Activated naive CD4-positive, alpha-beta T cell treated with Interleukin-2 at 50 U/mL for 16 hours (primary cell): ENCODE data around the gene GALK1.

ENCODE experiments used
- DNase-seq: peaks from one replicate; pipeline ENCODE4 v3.0.0-alpha.2; 2020

Gene GALK1

GRCh38 chr17:75748706-75749105 lies 16.3 kb downstream of the GALK1 start:
- no peak for DNase-seq

GRCh38 chr17:75743625-75744206 lies 21.3 kb downstream of the GALK1 start:
- no peak for DNase-seq

DNA sequence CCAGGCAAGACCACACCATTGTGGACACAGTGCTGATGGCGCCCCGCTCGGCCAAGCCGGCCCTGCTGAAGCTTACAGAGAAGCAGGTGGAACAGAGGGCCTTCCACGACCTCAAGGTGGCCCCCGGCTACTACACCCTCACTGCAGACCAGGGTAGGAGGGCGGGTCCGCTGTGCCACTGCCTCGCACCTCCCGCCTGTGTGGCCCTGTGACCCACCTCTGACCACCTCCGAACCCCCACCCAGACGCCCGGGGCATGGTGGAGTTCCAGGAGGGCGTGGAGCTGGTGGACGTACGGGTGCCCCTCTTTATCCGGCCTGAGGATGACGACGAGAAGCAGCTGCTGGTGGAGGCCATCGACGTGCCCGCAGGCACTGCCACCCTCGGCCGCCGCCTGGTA lies 22.7 kb downstream of the GALK1 start:
- no peak for DNase-seq

DNA sequence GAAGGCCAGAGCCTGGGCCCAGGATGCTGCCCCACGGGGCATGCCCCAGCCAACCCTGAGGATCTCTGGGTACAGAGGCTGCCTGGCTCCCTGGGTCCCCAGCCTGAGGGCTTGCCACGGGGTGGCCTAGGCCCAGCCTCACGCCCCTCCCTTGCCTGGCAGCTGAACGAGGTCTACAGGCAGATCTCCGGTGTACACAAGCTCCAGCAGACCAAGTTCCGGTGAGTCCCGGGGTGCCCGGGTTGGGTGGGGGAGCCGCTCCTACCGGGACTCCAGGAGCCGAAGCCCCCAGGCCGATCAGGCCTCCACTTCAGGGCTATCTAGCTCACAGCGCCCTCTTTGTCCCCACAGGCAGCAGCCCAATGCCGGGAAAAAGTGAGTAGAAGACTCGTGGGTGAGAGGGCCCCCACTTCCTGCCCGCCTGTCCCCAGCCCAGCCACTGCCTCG lies 24.3 kb downstream of the GALK1 start:
- DNase-seq, result no peak

DNA sequence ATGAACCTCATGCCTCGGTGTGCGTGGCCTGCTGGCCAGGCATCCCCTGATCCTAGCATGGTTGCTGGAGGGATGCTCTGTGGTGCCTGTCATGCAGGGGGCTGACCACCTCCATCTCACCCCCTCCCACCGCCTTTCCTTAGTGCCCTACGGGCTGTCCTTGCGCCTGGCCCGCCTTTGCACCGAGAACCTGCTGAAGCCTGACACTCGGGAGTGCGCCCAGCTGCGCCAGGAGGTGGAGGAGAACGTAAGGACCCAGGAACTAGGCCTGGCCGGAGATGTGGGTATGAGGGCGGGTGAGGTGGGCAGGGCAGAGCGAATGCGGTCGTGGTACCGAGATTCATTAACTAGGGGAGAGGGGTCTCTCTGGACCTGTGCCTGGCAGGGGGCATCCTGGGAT lies 24.8 kb downstream of the GALK1 start:
- DNase-seq, result no peak

- DNase-seq, result no peak
Measured at GRCh38 chr17:75739801-75740200, 25.2 kb downstream of the GALK1 start.

- DNase-seq, result no peak
Measured at GRCh38 chr17:75739174-75739573, 25.8 kb downstream of the GALK1 start.

- no peak for DNase-seq
Measured at GRCh38 chr17:75738218-75738802, 26.7 kb downstream of the GALK1 start.

DNA sequence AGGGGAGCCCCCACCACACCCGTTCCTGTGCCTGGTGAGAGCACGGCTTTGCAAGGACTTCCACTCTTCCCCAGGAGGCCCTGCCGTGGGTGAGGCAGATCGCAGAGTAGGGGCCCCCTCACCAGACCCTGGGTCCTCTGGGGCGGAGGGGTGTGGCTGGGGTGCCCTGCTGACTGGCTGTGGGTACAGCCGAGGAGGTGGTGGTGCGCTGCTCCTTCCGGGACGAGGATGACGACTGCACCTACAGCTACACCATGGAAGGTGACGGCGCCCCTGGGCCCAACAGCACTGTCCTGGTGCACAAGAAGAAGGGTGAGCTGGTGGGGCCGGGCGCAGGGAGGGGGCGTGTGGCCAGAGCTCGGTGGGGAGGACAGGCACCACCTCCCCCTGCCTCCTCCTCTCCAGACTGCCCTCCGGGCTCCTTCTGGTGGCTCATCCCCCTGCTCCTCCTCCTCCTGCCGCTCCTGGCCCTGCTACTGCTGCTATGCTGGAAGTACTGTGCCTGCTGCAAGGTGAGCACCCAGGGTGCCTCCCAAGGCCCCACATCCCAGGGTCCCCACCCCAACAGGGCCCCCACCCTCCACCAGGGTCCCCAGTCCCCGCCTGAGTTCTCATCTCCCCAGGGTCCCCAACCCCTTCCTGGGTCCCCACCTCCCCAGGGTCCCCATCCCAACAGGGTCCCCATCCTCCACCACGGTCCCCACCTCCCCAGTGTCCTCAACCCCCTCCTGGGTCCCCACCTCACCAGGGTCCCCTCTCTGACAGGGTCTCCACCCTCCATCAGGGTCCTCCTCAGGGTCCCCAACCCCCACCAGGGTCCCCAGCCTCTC lies 27.6 kb downstream of the GALK1 start:
- DNase-seq, result no peak

DNA sequence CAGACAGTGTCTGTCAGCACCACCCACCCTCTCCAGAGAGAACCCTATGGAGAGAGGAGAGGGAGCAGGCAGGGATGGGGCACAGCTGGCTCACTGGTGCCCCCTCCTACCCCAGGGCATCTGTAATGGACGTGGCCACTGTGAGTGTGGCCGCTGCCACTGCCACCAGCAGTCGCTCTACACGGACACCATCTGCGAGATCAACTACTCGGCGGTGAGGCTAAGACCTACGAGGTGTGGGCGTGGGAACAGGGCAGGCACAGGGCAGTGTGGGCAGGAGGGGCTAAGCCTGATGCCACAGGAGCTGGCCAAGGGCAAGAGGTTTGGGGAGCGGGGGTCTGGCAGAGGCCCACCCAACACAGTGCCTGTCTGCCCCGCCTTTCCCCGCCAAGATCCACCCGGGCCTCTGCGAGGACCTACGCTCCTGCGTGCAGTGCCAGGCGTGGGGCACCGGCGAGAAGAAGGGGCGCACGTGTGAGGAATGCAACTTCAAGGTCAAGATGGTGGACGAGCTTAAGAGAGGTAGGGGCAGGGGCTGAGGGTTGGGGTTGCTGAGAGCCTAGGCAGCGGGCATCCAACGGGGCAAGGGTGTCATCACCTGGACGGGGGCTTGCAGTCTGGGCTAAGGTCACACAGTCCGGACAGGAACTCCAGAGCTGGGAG lies 28.7 kb downstream of the GALK1 start:
- DNase-seq, result no peak

DNA sequence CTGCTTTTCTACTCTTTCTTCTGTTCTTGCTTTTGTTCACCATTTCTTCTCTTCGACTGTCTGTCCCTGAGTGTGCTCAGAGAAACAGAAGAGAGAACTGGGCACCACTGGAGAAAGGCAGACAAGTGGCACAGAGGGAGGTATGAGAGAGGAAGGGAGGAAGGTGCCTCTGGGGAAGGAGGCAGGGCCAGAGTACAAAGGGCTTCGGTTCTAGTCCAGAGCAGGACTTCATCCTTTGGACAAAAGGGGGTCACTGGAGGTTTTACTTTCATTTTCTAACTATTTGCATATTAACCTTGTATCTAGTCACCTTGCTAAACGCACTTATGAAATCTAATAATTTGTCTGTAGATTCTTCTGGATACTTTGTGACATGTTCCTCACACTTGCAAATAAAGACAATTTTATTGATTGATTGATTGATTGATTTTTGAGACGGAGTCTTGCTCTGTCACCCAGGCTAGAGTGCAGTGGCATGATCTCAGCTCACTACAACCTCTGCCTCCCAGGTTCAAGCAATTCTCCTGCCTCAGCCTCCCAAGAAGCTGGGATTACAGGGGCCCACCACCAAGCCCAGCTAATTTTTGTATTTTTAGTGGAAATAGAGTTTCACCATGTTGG lies 30.2 kb downstream of the GALK1 start:
- no peak for DNase-seq

DNA sequence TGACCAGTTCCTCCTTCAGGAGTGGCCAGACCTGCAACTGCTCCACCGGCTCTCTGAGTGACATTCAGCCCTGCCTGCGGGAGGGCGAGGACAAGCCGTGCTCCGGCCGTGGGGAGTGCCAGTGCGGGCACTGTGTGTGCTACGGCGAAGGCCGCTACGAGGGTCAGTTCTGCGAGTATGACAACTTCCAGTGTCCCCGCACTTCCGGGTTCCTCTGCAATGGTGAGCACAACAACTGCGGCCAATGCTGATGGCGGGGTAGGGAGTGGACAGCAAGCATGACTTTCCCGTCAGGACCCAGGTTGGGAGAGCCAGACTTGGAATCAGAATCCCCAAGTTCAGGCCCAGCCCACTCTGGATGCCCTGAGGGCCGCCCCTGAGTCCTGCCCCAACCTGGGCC lies 31.5 kb downstream of the GALK1 start:
- no peak for DNase-seq

- no peak for DNase-seq
Measured at GRCh38 chr17:75731716-75732498, 33.1 kb downstream of the GALK1 start.

DNA sequence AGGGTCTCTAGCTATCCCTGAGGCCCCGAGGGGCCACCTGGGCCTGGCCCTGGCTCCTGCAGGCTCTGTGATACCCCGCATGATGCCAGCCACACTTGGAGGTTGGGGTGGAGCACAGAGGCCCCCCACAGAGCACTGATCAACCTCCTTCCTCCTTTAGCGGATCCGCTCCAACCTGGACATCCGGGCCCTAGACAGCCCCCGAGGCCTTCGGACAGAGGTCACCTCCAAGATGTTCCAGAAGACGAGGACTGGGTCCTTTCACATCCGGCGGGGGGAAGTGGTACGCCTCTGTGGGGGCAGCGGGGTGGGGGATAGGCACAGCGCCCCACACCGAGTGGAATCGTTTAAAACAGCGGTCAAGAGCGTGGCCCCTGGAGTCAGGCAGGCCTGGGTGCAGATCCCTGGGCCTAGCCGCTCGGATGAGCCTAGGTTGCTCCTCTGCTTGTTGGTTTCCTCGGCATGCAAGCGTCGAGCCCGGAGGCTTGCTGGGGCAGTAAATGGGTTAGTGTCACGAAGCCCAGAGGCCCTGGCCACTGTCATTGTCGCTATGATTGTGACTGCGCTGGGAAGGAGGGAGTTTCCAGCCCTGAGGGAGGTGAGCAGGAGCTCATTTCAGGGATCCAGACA lies 33.8 kb downstream of the GALK1 start:
- DNase-seq, result no peak

DNA sequence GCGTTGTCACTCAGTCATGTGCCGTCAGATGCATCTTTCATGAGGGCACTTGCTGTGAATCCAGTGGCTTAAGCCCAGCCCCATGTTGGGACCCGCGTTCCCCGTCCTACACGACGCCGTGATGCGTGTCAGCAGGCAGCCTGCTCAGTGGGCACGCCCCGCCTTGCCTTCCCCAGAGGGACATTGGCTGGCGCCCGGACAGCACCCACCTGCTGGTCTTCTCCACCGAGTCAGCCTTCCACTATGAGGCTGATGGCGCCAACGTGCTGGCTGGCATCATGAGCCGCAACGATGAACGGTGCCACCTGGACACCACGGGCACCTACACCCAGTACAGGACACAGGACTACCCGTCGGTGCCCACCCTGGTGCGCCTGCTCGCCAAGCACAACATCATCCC lies 34.9 kb downstream of the GALK1 start:
- no peak for DNase-seq

DNA sequence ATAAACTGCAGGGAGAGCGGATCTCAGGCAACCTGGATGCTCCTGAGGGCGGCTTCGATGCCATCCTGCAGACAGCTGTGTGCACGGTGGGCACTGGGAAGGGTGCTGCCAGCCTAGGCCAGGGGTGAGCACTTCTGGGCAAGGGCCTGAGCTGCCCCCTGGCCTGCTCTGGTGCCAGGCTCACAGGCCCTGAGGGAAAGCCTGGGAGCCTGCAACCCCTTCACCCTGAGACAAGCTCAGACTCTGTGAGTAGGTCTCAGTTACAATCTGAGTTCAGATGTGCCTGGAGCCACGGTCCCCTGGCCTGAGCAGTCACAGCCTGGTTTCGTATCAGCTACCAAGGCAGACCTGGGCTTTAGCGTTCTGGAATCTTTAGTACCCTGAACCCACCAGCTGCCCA lies 35.6 kb downstream of the GALK1 start:
- DNase-seq, result no peak

GRCh38 chr17:75727391-75727790 lies 37.6 kb downstream of the GALK1 start:
- DNase-seq, result no peak

DNA sequence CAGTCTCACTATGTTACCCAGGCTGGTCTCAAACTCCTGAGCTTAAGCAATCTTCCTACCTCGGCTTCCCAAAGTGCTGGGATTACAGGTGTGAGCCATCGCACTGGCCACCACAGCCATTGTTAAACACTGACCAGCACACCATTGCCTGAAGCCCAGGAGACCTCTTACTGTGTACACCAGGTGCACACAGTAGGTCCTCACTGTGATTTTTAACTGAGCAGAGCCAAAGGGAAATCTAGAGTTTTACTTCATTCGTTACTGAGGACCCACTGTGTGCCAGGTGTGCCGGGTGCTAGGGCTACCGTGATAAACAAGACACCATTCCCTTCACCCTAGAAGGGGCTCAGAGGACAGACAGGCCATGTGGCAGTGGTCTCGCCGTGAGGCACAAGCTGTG lies 39.5 kb downstream of the GALK1 start:
- DNase-seq, result no peak

- DNase-seq, result no peak
Measured at GRCh38 chr17:75724016-75725003, 40.7 kb downstream of the GALK1 start.

DNA sequence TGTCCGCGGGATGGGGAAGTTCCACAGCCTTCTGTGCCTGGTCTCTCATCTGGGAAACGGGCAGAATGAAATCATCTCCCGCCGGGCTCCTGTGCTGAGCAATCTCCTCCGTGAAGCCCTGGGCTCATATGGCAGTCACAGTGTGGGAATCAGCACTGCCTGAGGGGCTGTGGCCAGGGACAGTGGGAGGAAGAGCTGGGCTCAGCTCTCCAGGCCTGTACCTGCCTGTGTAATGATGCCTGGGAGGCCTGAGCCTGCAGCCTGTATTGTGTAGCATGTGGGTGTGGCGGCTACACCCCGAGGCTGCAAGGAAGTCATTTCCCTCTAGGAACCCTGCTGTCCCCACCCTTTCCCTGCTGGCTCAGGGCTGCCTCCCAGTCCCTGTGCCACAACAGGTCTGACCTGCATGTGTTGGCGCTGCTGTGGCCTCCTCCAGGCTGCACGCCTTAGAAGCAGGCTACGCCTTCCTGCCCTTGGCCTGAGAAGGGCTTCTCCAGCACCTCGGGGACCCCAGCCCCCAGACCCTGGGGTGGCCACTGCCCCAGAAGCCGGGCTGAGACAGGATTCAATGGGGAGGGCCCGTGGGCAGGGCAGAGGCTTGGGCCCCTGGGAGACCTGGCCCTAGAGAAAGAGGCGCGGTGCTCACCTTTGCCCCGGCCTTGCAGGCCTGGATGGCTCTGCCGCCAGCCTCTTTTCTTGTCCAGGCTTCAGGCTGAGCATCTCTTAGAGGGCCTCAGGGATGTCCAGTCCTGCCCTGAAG lies 41.6 kb downstream of the GALK1 start:
- DNase-seq, result no peak
